Measurements from ENCODE around the gene AP4B1. TPM values are rescaled to one million over a fixed set of nuclear protein-coding genes. Genes with fewer than 3 reads are reported as not detected.

Gene AP4B1
- total and polyA plus RNA-seq, 9 of the 15 experiments (the other 6 are each of a cell fraction or from before 2014, with no cell fraction given): 15.8 to 36.5 (median 24.6) TPM

DNA sequence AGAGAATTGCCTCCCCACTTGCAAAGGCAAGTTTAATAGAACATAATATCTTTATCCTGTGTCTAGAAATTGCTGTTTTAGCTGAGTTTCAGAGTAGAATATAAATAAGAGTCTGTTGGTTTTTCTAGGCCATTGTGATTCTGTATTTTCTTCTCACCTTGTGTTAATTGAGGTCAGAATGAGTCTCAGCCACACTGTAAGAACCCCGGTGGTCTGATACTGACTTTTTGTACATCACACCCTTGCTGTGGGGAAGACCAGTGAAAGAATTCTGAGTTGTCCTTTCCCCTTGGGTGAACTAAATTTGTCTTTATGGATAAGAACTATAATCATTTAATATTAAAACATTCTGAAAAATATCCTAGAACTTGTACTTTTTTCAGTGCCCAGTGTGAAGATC, 31.4 kb upstream of the AP4B1 start:
- H3K4me2 ChIP-seq (ENCODE audit: insufficient read depth, low read length): no peak overlapping the region
- peaks cover 20 to 38% of the 10 kb centered on the region in 2 experiments for H3K4me1 ChIP-seq (replicated peaks in 1 of 2; ENCODE audit: control insufficient read depth in 2 of 2, insufficient read depth in 2 of 2, low read length in 2 of 2)
- H3K4me3 ChIP-seq: no peak overlapping the region
- no peak overlapping the region for H3K9ac ChIP-seq (ENCODE audit: insufficient read depth in 1 of 2, low read depth in 2 of 2, low read length in 2 of 2)
- ATAC-seq (no peak), DNase-seq (ENCODE audit: extremely low read depth in 1 of 4, low spot score in 3 of 4) (no peak), FAIRE-seq (no peak)
- H3K27me3 ChIP-seq (ENCODE audit: control insufficient read depth in 2 of 2, insufficient read depth in 2 of 2, low read length in 2 of 2): no peaks in the 10 kb centered on the region
- H3K27ac ChIP-seq (ENCODE audit: extremely low read depth, low read depth, low read length): no peak overlapping the region
- CTCF ChIA-PET (ENCODE audit: low intra/inter-chr PET ratio): no interaction called here
- H3K9me3 ChIP-seq (replicated peaks; ENCODE audit: control insufficient read depth, insufficient read depth, low read depth, low read length): no peaks in the 10 kb centered on the region
- in situ Hi-C loops (cut with MboI) (no loop called here), intact Hi-C loops (cut with micrococcal nuclease) (loop anchor here (10.0 kb wide), 1 partner anchor 181 kb away; the partner anchor contains the start of gene PHTF1)
- 76% methylated on average over 1 of the region's 1 CpG for WGBS (ENCODE audit: insufficient coverage, low coverage, missing lambda C conversion rate)
- POLR2A ChIA-PET: interaction anchor here (1.5 kb wide), 1 partner anchor 11 kb away, joined by 4 read pairs; no protein-coding TSS in a partner anchor
- H3K9me1 ChIP-seq (ENCODE audit: control insufficient read depth, insufficient read depth, low read length): no peaks in the 10 kb centered on the region
- H3K36me3 ChIP-seq (ENCODE audit: control insufficient read depth, insufficient read depth, low read length): peaks cover 47% of the 10 kb centered on the region
- H4K20me1 ChIP-seq (replicated peaks; ENCODE audit: control insufficient read depth, insufficient read depth, low read length): peaks cover 16% of the 10 kb centered on the region; the same call in 1 of the 2 replicates
- H3K79me2 ChIP-seq (ENCODE audit: control insufficient read depth, insufficient read depth, low read length): peaks cover 100% of the 10 kb centered on the region
- H2AFZ ChIP-seq (ENCODE audit: low read depth, low read length): no peak overlapping the region
- BruUV-seq (replicated peaks): no TSS peak
- TF ChIP-seq CUX1 (CRISPR knock-in tag; IDR thresholded peaks at IDR 0.05): no peak
- TF ChIP-seq E2F4 (CRISPR knock-in tag; IDR thresholded peaks at IDR 0.05; ENCODE audit: low read depth): no peak
- TF ChIP-seq SRSF3 (IDR thresholded peaks at IDR 0.05; ENCODE audit: insufficient read depth, low read length): no peak
- TF ChIP-seq CHD4 (IDR thresholded peaks at IDR 0.05; ENCODE audit: insufficient read depth, insufficient replicate concordance, low read depth, low read length, poor library complexity, severe bottlenecking): no peak
- no peak for TF ChIP-seq DDX20 (tag; IDR thresholded peaks at IDR 0.05; ENCODE audit: low read depth)
- TF ChIP-seq ZNF436 (CRISPR knock-in tag; IDR thresholded peaks at IDR 0.05): no peak
- no peak for TF ChIP-seq TBP (optimal IDR thresholded peaks at IDR 0.05; ENCODE audit: low read depth, low read length)
- TF ChIP-seq STAT5A (IDR thresholded peaks at IDR 0.05; ENCODE audit: borderline replicate concordance, low read length): no peak
- no peak for TF ChIP-seq ZNF79 (CRISPR knock-in tag; IDR thresholded peaks at IDR 0.05; ENCODE audit: low read depth)
- TF ChIP-seq ZNF512 (tag; IDR thresholded peaks at IDR 0.05): no peak
- TF ChIP-seq, protein P1, sequence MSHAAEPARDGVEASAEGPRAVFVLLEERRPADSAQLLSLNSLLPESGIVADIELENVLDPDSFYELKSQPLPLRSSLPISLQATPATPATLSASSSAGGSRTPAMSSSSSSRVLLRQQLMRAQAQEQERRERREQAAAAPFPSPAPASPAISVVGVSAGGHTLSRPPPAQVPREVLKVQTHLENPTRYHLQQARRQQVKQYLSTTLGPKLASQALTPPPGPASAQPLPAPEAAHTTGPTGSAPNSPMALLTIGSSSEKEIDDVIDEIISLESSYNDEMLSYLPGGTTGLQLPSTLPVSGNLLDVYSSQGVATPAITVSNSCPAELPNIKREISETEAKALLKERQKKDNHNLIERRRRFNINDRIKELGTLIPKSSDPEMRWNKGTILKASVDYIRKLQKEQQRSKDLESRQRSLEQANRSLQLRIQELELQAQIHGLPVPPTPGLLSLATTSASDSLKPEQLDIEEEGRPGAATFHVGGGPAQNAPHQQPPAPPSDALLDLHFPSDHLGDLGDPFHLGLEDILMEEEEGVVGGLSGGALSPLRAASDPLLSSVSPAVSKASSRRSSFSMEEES (CRISPR knock-in tag; IDR thresholded peaks at IDR 0.05): no peak
- no peak for TF ChIP-seq ZNF408 (CRISPR knock-in tag; IDR thresholded peaks at IDR 0.05; ENCODE audit: low read depth)
- TF ChIP-seq SMAD2 (IDR thresholded peaks at IDR 0.05; ENCODE audit: low read depth, low read length): no peak

All from K562 (cell line).